Tibial nerve (tissue), 4 donors: ENCODE measurements around the gene R3HDM4. TPM values are rescaled to one million over a fixed set of nuclear protein-coding genes. Genes with fewer than 3 reads are reported as not detected.

Source experiments
- DNase-seq, 2 donors: peaks; one replicate each; pipeline ENCODE4 v3.0.0-alpha.2; 2019; ENCODE audit warnings: low spot score in 2 of 2
- H3K27ac ChIP-seq, 4 donors: fragments of 200-600 bp; sonication (generic) in 3 of 4; one replicate each; pipeline ENCODE4 v1.5.1; 2017 to 2019; ENCODE audit warnings: mild to moderate bottlenecking in 1 of 4
- H3K27me3 ChIP-seq, 2 donors: fragments of 200-600 bp; sonication (generic) in 1 of 2; one replicate each; pipeline versions ENCODE4 v1.5.1 to v1.6.0; 2017 to 2019
- H3K36me3 ChIP-seq, 3 donors: fragments of 200-600 bp; sonication (generic); one replicate each; pipeline ENCODE4 v1.5.1; 2018 to 2019
- H3K4me1 ChIP-seq, 4 donors: fragments of 200-600 bp; sonication (generic) in 3 of 4; one replicate each; pipeline ENCODE4 v1.5.1; 2017 to 2019
- H3K4me3 ChIP-seq, 4 donors: fragments of 200-600 bp; sonication (generic) in 3 of 4; one replicate each; pipeline ENCODE4 v1.5.1; 2017 to 2019; ENCODE audit warnings: mild to moderate bottlenecking in 1 of 4, moderate library complexity in 1 of 4
- H3K9me3 ChIP-seq, 4 donors: fragments of 200-600 bp; sonication (generic) in 3 of 4; one replicate each; pipeline ENCODE4 v1.5.1; 2017 to 2019
- CTCF ChIP-seq, 5 experiments: fragments of 200-600 bp in 3 of 5; fragments of 450-650 bp in 2 of 5; sonication (generic) in 3 of 5; IDR thresholded peaks; one replicate each; pipeline ENCODE4 v1.5.1; 2016 to 2019; ENCODE audit warnings: antibody characterized with exemption in 5 of 5, mild to moderate bottlenecking in 3 of 5, moderate library complexity in 2 of 5
- EP300 ChIP-seq, 2 donors: sonication (generic); formaldehyde crosslinking; IDR thresholded peaks; one replicate each; pipeline ENCODE4 v1.6.1; 2017; ENCODE audit warnings: antibody characterized with exemption in 2 of 2, mild to moderate bottlenecking in 1 of 2
- POLR2A ChIP-seq, 2 donors: fragments of 450-650 bp; IDR thresholded peaks; one replicate each; pipeline ENCODE4 v1.6.1; 2017; ENCODE audit warnings: antibody characterized with exemption in 2 of 2, mild to moderate bottlenecking in 2 of 2, moderate library complexity in 2 of 2
- WGBS, 2 donors: methylation state at CpG; one replicate each; pipeline ENCODE4 v1.1.5; 2018; 5-methylcytosine and 5-hydroxymethylcytosine counted together
- total RNA-seq, 4 donors: library from RNA; depleted of rRNA; stranded (reverse); fragments of >200 nt; gene quantifications; one replicate each; pipeline ENCODE4 v1.1.0, GENCODE V29; 2016

R3HDM4 gene
- total RNA-seq, 4 donors from 2014 or later: 30.2 to 47.7 (median 37.6) TPM

- peaks cover 0 to 41% (median 32%) of the 10 kb centered on the region in 4 donors for H3K4me1 ChIP-seq
- H3K27ac ChIP-seq: peak overlapping the region in 3 of 4 donors; percentile 17 to 71 (median 58)
- H3K9me3 ChIP-seq: no peaks in the 10 kb centered on the region
- no peaks in the 10 kb centered on the region for H3K27me3 ChIP-seq
- peaks cover 0 to 17% (median 0%) of the 10 kb centered on the region in 3 donors for H3K36me3 ChIP-seq
- 66 to 81% methylated on average over 26 to 29 of the region's 29 CpGs for WGBS, 2 donors
- no peak overlapping the region for H3K4me3 ChIP-seq
- no peak for DNase-seq
- no peak for TF ChIP-seq CTCF (IDR thresholded peaks at IDR 0.05)
- no peak for TF ChIP-seq EP300 (IDR thresholded peaks at IDR 0.05)
- TF ChIP-seq POLR2A (IDR thresholded peaks at IDR 0.05): no peak
Observed at GRCh38 chr19:934197-934840, 21.3 kb upstream of the R3HDM4 start.

DNA sequence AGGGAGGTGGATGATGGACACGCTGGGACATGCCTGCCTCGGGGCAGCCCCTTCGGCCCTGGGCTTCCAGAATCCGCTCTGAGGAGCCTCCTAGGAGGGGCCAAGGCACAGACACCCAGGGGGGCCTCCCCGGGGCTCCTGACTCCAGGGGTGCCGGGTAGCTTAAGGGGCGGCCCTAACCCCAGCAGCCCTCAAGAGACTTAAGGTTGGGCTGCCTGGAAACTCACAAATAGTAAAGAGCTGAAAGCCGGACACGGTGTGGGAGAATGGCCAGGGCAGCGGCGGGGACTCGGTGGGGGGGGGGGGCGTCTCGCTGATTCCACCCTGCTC is 20.5 kb upstream of the R3HDM4 start:
- Histone ChIP-seq H3K36me3 (peaks cover 0 to 24% (median 0%) of the 10 kb centered on the region in 3 donors), H3K27ac (peak overlapping the region in 2 of 4 donors; percentile 66 to 71), H3K4me1 (peaks cover 0 to 46% (median 32%) of the 10 kb centered on the region in 4 donors), H3K9me3 (no peaks in the 10 kb centered on the region), H3K4me3 (peak overlapping the region in 1 of 4 donors; percentile 26), H3K27me3 (no peaks in the 10 kb centered on the region)
- DNase-seq: no peak
- TF ChIP-seq POLR2A (IDR thresholded peaks at IDR 0.05) (no peak), EP300 (IDR thresholded peaks at IDR 0.05) (no peak), CTCF (IDR thresholded peaks at IDR 0.05) (no peak)
- WGBS, 2 donors: 53 to 68% methylated on average over 7 to 12 of the region's 14 CpGs

GRCh38 chr19:932648-933552 is 19.9 kb upstream of the R3HDM4 start:
- Histone ChIP-seq H3K27me3 (no peaks in the 10 kb centered on the region), H3K4me1 (peaks cover 0 to 52% (median 32%) of the 10 kb centered on the region in 4 donors), H3K27ac (peak overlapping the region in 3 of 4 donors; percentile 50 to 71 (median 66)), H3K9me3 (no peaks in the 10 kb centered on the region), H3K4me3 (peak overlapping the region in 1 of 4 donors; percentile 26), H3K36me3 (peaks cover 0 to 24% (median 0%) of the 10 kb centered on the region in 3 donors)
- WGBS, 2 donors: 35 to 62% methylated on average over 36 of the region's 54 CpGs
- peak; percentile 64 to 72 for DNase-seq
- TF ChIP-seq EP300 (IDR thresholded peaks at IDR 0.05) (peak in 1 of 2 donors; percentile 71), POLR2A (IDR thresholded peaks at IDR 0.05) (peak in 1 of 2 donors; percentile 6), CTCF (IDR thresholded peaks at IDR 0.05) (peak in 1 of 5 experiments; percentile 7)

GRCh38 chr19:931860-932647 is 19.0 kb upstream of the R3HDM4 start:
- peaks cover 0 to 24% (median 0%) of the 10 kb centered on the region in 3 donors for H3K36me3 ChIP-seq
- peaks cover 0 to 61% (median 38%) of the 10 kb centered on the region in 4 donors for H3K4me1 ChIP-seq
- H3K9me3 ChIP-seq: no peaks in the 10 kb centered on the region
- DNase-seq: no peak
- no peaks in the 10 kb centered on the region for H3K27me3 ChIP-seq
- TF ChIP-seq EP300 (IDR thresholded peaks at IDR 0.05) (no peak), POLR2A (IDR thresholded peaks at IDR 0.05) (no peak), CTCF (IDR thresholded peaks at IDR 0.05) (no peak)
- no peak overlapping the region for H3K4me3 ChIP-seq
- 66 to 84% methylated on average over 32 of the region's 32 CpGs for WGBS, 2 donors
- peak overlapping the region in 3 of 4 donors; percentile 50 to 71 (median 66) for H3K27ac ChIP-seq
